ENCODE measurements around the gene UGT1A10. TPM values are rescaled to one million over a fixed set of nuclear protein-coding genes. Genes with fewer than 3 reads are reported as not detected.

The UGT1A10 gene
- total and polyA plus RNA-seq, 2 of the 13 experiments (the other 11 are each of a cell fraction or from before 2014, with no cell fraction given) = not detected

DNA sequence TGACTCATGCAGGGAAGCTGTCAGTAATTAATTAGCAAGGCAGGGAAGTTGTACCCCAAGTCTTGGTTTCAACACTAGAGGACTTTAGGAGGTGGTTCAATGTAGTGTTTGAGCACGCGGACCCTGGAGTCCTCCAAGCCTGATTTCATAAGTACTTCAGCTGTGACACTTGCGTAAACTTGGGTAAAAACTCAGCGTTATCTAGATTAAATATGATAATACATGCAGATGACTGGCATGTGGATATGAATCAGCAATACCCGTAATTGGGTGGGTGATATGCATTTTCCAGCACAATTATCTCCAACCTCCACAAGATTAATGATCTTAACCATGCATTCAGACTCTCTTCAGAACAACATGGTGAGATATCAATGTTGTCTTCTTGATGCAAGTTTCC lies 50.7 kb downstream of the UGT1A10 start:
- Histone ChIP-seq H3K9ac (ENCODE audit: insufficient read depth, low read depth, low read length) (no peak overlapping the region), H3K27ac (ENCODE audit: extremely low read length, insufficient read depth, low read length) (no peak overlapping the region), H3K79me2 (ENCODE audit: insufficient read depth, low read length) (no peaks in the 10 kb centered on the region), H3K4me2 (ENCODE audit: low read depth, low read length) (no peak overlapping the region), H4K20me1 (ENCODE audit: insufficient read depth, low read length) (no peaks in the 10 kb centered on the region), H2AFZ (ENCODE audit: low read length) (no peak overlapping the region), H3K9me3 (ENCODE audit: low read length) (no peaks in the 10 kb centered on the region), H3K27me3 (ENCODE audit: control insufficient read depth in 1 of 2, insufficient read depth in 2 of 2, low read length in 2 of 2) (no peaks in the 10 kb centered on the region), H3K36me3 (replicated peaks in 1 of 2; ENCODE audit: control insufficient read depth in 1 of 2, insufficient read depth in 2 of 2, low read length in 2 of 2) (no peaks in the 10 kb centered on the region), H3K4me3 (replicated peaks in 1 of 3; ENCODE audit: insufficient read depth in 1 of 3, low read depth in 2 of 3, low read length in 3 of 3) (no peak overlapping the region), H3K4me1 (ENCODE audit: insufficient read depth, low read length) (no peaks in the 10 kb centered on the region)
- in situ Hi-C loops (cut with HindIII; ENCODE audit: extremely low pct_ligation_motif_present, low pct_unique_long_range_greater_than_20kb) (no loop called here), intact Hi-C loops (cut with micrococcal nuclease; ENCODE audit: unreplicated experiment) (no loop called here)
- ChIA-PET CTCF (ENCODE audit: low intra/inter-chr PET ratio, low total read pairs) (no interaction called here), POLR2A (no interaction called here)
- FAIRE-seq (no peak), DNase-seq (ENCODE audit: low spot score) (no peak), ATAC-seq (no peak)
- BruUV-seq (replicated peaks) = no TSS peak
- 46% methylated on average over 5 of the region's 5 CpGs for WGBS (ENCODE audit: low lambda C conversion rate)
- TF ChIP-seq, protein P1, sequence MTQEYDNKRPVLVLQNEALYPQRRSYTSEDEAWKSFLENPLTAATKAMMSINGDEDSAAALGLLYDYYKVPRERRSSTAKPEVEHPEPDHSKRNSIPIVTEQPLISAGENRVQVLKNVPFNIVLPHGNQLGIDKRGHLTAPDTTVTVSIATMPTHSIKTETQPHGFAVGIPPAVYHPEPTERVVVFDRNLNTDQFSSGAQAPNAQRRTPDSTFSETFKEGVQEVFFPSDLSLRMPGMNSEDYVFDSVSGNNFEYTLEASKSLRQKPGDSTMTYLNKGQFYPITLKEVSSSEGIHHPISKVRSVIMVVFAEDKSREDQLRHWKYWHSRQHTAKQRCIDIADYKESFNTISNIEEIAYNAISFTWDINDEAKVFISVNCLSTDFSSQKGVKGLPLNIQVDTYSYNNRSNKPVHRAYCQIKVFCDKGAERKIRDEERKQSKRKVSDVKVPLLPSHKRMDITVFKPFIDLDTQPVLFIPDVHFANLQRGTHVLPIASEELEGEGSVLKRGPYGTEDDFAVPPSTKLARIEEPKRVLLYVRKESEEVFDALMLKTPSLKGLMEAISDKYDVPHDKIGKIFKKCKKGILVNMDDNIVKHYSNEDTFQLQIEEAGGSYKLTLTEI (CRISPR knock-in tag; conservative IDR thresholded peaks at IDR 0.05) = no peak
- TF ChIP-seq, protein P2, sequence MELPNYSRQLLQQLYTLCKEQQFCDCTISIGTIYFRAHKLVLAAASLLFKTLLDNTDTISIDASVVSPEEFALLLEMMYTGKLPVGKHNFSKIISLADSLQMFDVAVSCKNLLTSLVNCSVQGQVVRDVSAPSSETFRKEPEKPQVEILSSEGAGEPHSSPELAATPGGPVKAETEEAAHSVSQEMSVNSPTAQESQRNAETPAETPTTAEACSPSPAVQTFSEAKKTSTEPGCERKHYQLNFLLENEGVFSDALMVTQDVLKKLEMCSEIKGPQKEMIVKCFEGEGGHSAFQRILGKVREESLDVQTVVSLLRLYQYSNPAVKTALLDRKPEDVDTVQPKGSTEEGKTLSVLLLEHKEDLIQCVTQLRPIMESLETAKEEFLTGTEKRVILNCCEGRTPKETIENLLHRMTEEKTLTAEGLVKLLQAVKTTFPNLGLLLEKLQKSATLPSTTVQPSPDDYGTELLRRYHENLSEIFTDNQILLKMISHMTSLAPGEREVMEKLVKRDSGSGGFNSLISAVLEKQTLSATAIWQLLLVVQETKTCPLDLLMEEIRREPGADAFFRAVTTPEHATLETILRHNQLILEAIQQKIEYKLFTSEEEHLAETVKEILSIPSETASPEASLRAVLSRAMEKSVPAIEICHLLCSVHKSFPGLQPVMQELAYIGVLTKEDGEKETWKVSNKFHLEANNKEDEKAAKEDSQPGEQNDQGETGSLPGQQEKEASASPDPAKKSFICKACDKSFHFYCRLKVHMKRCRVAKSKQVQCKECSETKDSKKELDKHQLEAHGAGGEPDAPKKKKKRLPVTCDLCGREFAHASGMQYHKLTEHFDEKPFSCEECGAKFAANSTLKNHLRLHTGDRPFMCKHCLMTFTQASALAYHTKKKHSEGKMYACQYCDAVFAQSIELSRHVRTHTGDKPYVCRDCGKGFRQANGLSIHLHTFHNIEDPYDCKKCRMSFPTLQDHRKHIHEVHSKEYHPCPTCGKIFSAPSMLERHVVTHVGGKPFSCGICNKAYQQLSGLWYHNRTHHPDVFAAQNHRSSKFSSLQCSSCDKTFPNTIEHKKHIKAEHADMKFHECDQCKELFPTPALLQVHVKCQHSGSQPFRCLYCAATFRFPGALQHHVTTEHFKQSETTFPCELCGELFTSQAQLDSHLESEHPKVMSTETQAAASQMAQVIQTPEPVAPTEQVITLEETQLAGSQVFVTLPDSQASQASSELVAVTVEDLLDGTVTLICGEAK (IDR thresholded peaks at IDR 0.05) = no peak
- TF ChIP-seq, protein P2 (CRISPR knock-in tag; IDR thresholded peaks at IDR 0.05) = no peak
- TF ChIP-seq POLR2AphosphoS5 (IDR thresholded peaks at IDR 0.05; ENCODE audit: low read depth, low read length) (no peak), ZNF703 (CRISPR knock-in tag; IDR thresholded peaks at IDR 0.05; ENCODE audit: borderline replicate concordance) (no peak), TBX3 (IDR thresholded peaks at IDR 0.05; ENCODE audit: borderline replicate concordance) (no peak), ZNF496 (CRISPR knock-in tag; IDR thresholded peaks at IDR 0.05; ENCODE audit: insufficient replicate concordance) (no peak)
- TF ChIP-seq, protein P3, sequence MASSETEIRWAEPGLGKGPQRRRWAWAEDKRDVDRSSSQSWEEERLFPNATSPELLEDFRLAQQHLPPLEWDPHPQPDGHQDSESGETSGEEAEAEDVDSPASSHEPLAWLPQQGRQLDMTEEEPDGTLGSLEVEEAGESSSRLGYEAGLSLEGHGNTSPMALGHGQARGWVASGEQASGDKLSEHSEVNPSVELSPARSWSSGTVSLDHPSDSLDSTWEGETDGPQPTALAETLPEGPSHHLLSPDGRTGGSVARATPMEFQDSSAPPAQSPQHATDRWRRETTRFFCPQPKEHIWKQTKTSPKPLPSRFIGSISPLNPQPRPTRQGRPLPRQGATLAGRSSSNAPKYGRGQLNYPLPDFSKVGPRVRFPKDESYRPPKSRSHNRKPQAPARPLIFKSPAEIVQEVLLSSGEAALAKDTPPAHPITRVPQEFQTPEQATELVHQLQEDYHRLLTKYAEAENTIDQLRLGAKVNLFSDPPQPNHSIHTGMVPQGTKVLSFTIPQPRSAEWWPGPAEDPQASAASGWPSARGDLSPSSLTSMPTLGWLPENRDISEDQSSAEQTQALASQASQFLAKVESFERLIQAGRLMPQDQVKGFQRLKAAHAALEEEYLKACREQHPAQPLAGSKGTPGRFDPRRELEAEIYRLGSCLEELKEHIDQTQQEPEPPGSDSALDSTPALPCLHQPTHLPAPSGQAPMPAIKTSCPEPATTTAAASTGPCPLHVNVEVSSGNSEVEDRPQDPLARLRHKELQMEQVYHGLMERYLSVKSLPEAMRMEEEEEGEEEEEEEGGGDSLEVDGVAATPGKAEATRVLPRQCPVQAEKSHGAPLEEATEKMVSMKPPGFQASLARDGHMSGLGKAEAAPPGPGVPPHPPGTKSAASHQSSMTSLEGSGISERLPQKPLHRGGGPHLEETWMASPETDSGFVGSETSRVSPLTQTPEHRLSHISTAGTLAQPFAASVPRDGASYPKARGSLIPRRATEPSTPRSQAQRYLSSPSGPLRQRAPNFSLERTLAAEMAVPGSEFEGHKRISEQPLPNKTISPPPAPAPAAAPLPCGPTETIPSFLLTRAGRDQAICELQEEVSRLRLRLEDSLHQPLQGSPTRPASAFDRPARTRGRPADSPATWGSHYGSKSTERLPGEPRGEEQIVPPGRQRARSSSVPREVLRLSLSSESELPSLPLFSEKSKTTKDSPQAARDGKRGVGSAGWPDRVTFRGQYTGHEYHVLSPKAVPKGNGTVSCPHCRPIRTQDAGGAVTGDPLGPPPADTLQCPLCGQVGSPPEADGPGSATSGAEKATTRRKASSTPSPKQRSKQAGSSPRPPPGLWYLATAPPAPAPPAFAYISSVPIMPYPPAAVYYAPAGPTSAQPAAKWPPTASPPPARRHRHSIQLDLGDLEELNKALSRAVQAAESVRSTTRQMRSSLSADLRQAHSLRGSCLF (CRISPR knock-in tag; IDR thresholded peaks at IDR 0.05; ENCODE audit: borderline replicate concordance) = no peak
